Measurements from ENCODE around the gene RNF144B. TPM values are rescaled to one million over a fixed set of nuclear protein-coding genes. Genes with fewer than 3 reads are reported as not detected.
"Not testable (repeated sequence)": the region's sequence is repeated elsewhere in the genome, so short reads cannot be mapped to it uniquely, and the experiment has no call there.

Gene RNF144B
- total RNA-seq, 2 donors from 2014 or later = 9.4 to 11.9 TPM

DNA sequence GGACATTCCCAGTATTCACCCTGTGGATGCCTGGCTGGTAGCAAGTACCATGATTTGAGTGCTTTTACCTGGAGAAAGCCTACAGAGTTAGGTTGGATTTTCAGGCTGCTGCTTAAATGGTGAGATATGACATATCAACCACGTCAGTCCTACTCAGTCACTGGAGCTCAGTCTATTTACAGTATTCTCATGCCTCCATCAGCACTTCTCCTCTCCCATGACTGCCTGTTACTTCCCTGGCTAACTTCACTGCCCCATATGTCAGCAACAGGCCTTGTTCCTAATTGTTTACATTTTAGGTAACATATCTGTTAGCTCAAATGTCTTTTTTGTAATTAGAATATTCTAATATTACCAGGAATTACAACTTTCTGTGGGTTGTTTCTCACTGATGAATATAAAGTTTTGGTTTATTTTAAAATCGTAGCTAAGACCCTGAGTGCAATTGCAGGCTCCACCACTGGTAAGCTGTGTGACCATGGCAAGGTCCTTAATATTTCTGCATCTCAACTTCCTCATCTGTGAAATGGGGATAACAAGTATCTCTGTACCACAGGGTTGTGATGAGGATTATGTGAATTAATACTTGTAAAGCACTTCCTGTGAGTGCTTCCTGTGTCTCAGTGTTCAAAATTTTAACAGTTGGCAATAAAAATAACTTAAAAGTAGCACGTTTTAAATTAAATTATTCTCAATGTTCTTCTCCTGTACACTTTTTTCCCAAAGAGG lies 54.3 kb downstream of the RNF144B start:
- H3K4me3 Mint-ChIP-seq = no peak overlapping the region
- H3K27ac Mint-ChIP-seq = no peak overlapping the region
- H3K9me3 Mint-ChIP-seq = no peaks in the 10 kb centered on the region
- ATAC-seq (replicated peaks in 1 of 2) = no peak
- no peak for DNase-seq
- H3K36me3 Mint-ChIP-seq (ENCODE audit: insufficient read depth in 2 of 2) = no peaks in the 10 kb centered on the region
- H3K4me1 Mint-ChIP-seq (ENCODE audit: low read depth) = peaks cover 17% of the 10 kb centered on the region
- no peaks in the 10 kb centered on the region for H3K27me3 Mint-ChIP-seq (ENCODE audit: low read depth)

DNA sequence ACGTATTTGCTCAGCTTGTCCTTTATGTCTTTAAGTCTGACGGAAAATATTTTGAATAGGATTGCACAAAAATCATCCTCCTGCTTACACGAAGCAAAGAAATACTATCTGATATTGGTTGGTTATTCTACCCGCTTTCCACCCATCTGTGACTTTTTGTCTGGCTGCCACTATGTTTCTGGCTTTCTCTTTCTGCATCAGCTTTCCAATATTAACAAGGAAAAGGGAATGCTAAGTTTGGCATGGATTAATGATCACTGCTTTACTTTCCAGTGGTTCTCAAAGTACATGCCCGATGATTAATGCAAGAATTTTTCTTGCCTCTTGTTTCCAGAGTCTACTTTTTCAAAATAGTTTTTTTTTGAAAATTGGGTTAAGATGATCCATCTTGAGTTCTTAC lies 57.0 kb downstream of the RNF144B start:
- DNase-seq = no peak

GRCh38 chr6:18445228-18445627 lies 58.1 kb downstream of the RNF144B start:
- ATAC-seq (replicated peaks in 1 of 2) (no peak), DNase-seq (no peak)
- Mint-ChIP-seq H3K9me3 (no peaks in the 10 kb centered on the region), H3K4me3 (no peak overlapping the region), H3K27ac (no peak overlapping the region), H3K27me3 (ENCODE audit: low read depth) (no peaks in the 10 kb centered on the region), H3K4me1 (ENCODE audit: low read depth) (peaks cover 2% of the 10 kb centered on the region), H3K36me3 (ENCODE audit: insufficient read depth in 2 of 2) (no peaks in the 10 kb centered on the region)

More for the DNA sequence above, 57.0 kb downstream of the RNF144B start:
- no peaks in the 10 kb centered on the region for H3K9me3 Mint-ChIP-seq
- no peak overlapping the region for H3K27ac Mint-ChIP-seq
- ATAC-seq (replicated peaks in 1 of 2) = no peak
- H3K4me3 Mint-ChIP-seq = no peak overlapping the region
- peaks cover 14% of the 10 kb centered on the region for H3K4me1 Mint-ChIP-seq (ENCODE audit: low read depth)
- no peaks in the 10 kb centered on the region for H3K27me3 Mint-ChIP-seq (ENCODE audit: low read depth)
- H3K36me3 Mint-ChIP-seq (ENCODE audit: insufficient read depth in 2 of 2) = no peaks in the 10 kb centered on the region

- Mint-ChIP-seq H3K27me3 (ENCODE audit: low read depth) (no peaks in the 10 kb centered on the region), H3K36me3 (ENCODE audit: insufficient read depth in 2 of 2) (no peaks in the 10 kb centered on the region), H3K27ac (no peak overlapping the region), H3K4me3 (no peak overlapping the region), H3K4me1 (ENCODE audit: low read depth) (no peaks in the 10 kb centered on the region), H3K9me3 (no peaks in the 10 kb centered on the region)
- no peak for DNase-seq
- ATAC-seq (replicated peaks in 1 of 2) = no peak
Measured at GRCh38 chr6:18446771-18447170, 59.6 kb downstream of the RNF144B start.

DNA sequence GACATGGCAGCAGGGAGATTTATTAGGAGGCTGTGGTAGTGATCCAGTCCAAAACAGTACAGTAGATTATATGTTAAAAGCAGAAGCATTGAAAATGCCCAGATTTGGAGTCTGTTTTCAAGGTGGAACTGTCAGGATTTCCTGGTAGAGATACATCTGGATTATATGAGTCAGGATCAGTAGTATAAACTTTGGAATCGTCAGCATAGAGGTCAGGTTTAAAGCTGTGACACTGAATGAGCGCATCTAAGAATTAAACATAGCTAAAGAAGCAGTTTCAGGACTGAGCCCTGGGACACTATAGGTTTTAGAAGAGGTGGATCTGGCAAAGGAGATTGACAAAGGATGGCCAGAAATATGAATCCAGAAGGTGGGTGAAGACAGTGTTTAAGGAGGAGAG lies 60.4 kb downstream of the RNF144B start:
- ATAC-seq (replicated peaks in 1 of 2) (no peak), DNase-seq (no peak)
- Mint-ChIP-seq H3K4me1 (ENCODE audit: low read depth) (no peaks in the 10 kb centered on the region), H3K27ac (no peak overlapping the region), H3K4me3 (no peak overlapping the region), H3K27me3 (ENCODE audit: low read depth) (no peaks in the 10 kb centered on the region), H3K36me3 (ENCODE audit: insufficient read depth in 2 of 2) (no peaks in the 10 kb centered on the region), H3K9me3 (no peaks in the 10 kb centered on the region)

- no peak for DNase-seq
- Mint-ChIP-seq H3K4me3 (no peak overlapping the region), H3K27me3 (ENCODE audit: low read depth) (no peaks in the 10 kb centered on the region), H3K27ac (no peak overlapping the region), H3K36me3 (ENCODE audit: insufficient read depth in 2 of 2) (no peaks in the 10 kb centered on the region), H3K4me1 (ENCODE audit: low read depth) (no peaks in the 10 kb centered on the region), H3K9me3 (no peaks in the 10 kb centered on the region)
- no peak for ATAC-seq (replicated peaks in 1 of 2)
Measured at GRCh38 chr6:18451756-18452155, 64.6 kb downstream of the RNF144B start.

DNA sequence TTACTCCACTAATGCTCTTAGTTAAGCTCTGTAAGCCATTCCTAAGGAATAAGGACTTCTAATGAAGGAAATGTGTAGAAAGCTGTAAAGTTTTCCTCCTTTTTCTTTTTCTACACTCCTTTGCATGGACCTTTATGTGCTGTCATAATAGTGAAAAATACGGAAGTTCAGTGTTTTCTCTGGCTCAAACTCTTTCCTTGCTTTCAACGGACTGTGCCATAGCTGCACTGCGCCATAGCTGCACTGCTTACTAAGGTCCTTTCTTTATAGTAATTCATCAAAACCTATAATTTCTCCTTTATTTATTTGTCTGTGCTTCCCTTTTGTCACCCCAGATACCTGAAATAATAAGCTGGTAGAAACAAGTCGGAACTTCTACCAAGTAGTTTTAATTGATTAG lies 67.3 kb downstream of the RNF144B start:
- Mint-ChIP-seq H3K27ac (no peak overlapping the region), H3K9me3 (no peaks in the 10 kb centered on the region), H3K4me3 (no peak overlapping the region), H3K36me3 (ENCODE audit: insufficient read depth in 2 of 2) (peaks cover 0 to 4% of the 10 kb centered on the region in 2 donors), H3K4me1 (ENCODE audit: low read depth) (peaks cover 4% of the 10 kb centered on the region), H3K27me3 (ENCODE audit: low read depth) (no peaks in the 10 kb centered on the region)
- ATAC-seq (replicated peaks in 1 of 2) (no peak), DNase-seq (no peak)

- ATAC-seq (replicated peaks in 1 of 2) (peak in 1 of 2 donors; percentile 53), DNase-seq (no peak)
- H3K4me3 Mint-ChIP-seq = no peak overlapping the region
- peaks cover 5 to 6% of the 10 kb centered on the region in 2 donors for H3K36me3 Mint-ChIP-seq (ENCODE audit: insufficient read depth in 2 of 2)
- no peaks in the 10 kb centered on the region for H3K9me3 Mint-ChIP-seq
- peaks cover 4% of the 10 kb centered on the region for H3K4me1 Mint-ChIP-seq (ENCODE audit: low read depth)
- H3K27ac Mint-ChIP-seq = no peak overlapping the region
- no peaks in the 10 kb centered on the region for H3K27me3 Mint-ChIP-seq (ENCODE audit: low read depth)
Measured at GRCh38 chr6:18457065-18457737, 70.1 kb downstream of the RNF144B start.

- H3K27ac Mint-ChIP-seq; H3K9me3 Mint-ChIP-seq; ATAC-seq (replicated peaks in 1 of 2); DNase-seq; H3K36me3 Mint-ChIP-seq (ENCODE audit: insufficient read depth in 2 of 2); H3K27me3 Mint-ChIP-seq (ENCODE audit: low read depth); H3K4me3 Mint-ChIP-seq; H3K4me1 Mint-ChIP-seq (ENCODE audit: low read depth): not testable (repeated sequence)
Measured at GRCh38 chr6:18458086-18458485, 70.9 kb downstream of the RNF144B start.

DNA sequence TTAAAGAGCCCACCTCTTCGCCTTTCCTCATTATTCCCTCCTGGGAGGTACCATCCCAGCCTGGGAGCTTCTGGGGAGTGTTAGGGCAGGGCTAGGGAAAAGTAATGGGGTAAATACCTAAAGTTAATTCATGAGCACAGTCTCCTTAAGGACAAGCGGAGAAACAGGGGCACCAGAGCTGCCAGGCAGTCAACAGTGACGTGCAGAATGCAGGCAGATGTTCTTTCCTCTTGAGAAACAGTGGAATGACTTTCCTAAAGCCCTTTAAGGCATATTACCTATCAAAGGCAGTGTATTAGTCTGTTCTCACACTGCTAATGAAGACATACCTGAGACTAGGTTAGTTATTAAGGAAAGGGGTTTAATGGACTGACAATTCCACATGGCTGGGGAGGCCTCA lies 76.3 kb downstream of the RNF144B start:
- Mint-ChIP-seq H3K36me3 (ENCODE audit: insufficient read depth in 2 of 2) (peaks cover 6 to 17% of the 10 kb centered on the region in 2 donors), H3K27me3 (ENCODE audit: low read depth) (no peaks in the 10 kb centered on the region), H3K27ac (no peak overlapping the region), H3K9me3 (peaks cover 2 to 6% of the 10 kb centered on the region in 2 donors), H3K4me3 (no peak overlapping the region), H3K4me1 (ENCODE audit: low read depth) (no peaks in the 10 kb centered on the region)
- ATAC-seq (replicated peaks in 1 of 2) (no peak), DNase-seq (no peak)

DNA sequence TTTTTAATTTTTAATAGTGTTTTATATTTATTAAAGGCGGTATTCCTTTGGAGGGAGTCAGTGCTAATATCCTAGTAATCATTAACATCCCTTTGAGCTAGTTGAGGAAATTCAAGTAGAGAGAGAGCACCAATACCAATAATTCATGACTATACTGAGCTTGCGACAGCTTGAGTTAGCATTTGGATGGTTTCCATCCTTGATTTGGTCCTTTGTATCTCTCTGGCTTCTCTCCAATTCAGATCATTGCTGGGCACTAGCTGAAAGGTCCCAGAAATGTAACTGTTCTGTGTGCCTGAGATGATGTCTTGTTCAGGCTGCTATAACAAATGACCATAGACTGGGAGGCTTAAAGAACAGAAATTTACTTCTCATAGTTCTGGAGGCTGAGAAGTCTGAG lies 77.0 kb downstream of the RNF144B start:
- Mint-ChIP-seq H3K27me3 (ENCODE audit: low read depth) (no peaks in the 10 kb centered on the region), H3K4me3 (no peak overlapping the region), H3K9me3 (peaks cover 2 to 6% of the 10 kb centered on the region in 2 donors), H3K36me3 (ENCODE audit: insufficient read depth in 2 of 2) (peaks cover 6 to 17% of the 10 kb centered on the region in 2 donors), H3K4me1 (ENCODE audit: low read depth) (no peaks in the 10 kb centered on the region), H3K27ac (no peak overlapping the region)
- DNase-seq (no peak), ATAC-seq (replicated peaks in 1 of 2) (no peak)

DNA sequence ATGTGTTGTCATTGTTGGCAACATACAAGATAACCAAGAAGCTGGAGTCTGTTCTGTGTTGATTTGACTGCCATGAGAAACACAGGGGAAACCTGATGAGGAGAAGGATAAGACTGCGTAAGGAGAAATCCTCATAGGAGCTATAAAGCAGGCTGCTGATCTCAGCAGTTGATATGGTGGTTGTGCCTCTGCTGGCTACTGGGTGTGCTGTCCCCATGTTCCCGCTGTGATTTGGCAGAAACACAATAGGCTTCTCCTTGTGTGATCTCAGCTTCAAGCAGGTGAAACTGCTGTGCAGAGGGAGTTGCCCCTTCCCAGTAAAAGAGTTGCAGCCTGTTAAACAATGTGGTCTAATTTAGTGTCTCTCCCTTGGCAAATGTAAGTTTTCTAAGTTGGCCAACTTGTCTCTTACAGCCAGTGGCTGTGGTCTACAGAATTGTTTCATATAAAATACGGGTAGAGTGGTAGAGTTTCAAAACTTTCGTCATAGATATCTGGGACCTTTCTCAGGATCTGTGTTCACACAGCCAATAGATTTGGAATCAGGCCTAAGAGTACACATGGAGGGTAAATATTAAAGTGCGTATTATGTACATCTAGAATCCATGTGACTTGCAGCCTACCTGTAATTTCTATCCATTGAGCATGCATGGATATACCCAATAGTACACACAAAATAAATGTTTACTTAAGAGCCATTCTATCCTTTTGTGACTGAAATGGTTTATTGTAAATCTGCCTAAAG lies 78.4 kb downstream of the RNF144B start:
- Mint-ChIP-seq H3K4me1 (ENCODE audit: low read depth) (no peaks in the 10 kb centered on the region), H3K36me3 (ENCODE audit: insufficient read depth in 2 of 2) (peaks cover 4 to 14% of the 10 kb centered on the region in 2 donors), H3K27me3 (ENCODE audit: low read depth) (no peaks in the 10 kb centered on the region), H3K4me3 (no peak overlapping the region), H3K27ac (no peak overlapping the region), H3K9me3 (peaks cover 2 to 6% of the 10 kb centered on the region in 2 donors)
- ATAC-seq (replicated peaks in 1 of 2) (no peak), DNase-seq (no peak)

- H3K27me3 Mint-ChIP-seq (ENCODE audit: low read depth) = no peaks in the 10 kb centered on the region
- H3K4me3 Mint-ChIP-seq = no peak overlapping the region
- peaks cover 2 to 4% of the 10 kb centered on the region in 2 donors for H3K9me3 Mint-ChIP-seq
- no peak for DNase-seq
- H3K4me1 Mint-ChIP-seq (ENCODE audit: low read depth) = no peaks in the 10 kb centered on the region
- peaks cover 4 to 7% of the 10 kb centered on the region in 2 donors for H3K36me3 Mint-ChIP-seq (ENCODE audit: insufficient read depth in 2 of 2)
- ATAC-seq (replicated peaks in 1 of 2) = no peak
- H3K27ac Mint-ChIP-seq = no peak overlapping the region
Measured at GRCh38 chr6:18467741-18468502, 80.8 kb downstream of the RNF144B start.

All from activated T-cell treated with anti-CD3 and anti-CD28 coated beads, Interleukin-2, amount 50 U/mL, for 72 hours (primary cell).